Subcutaneous abdominal adipose tissue (tissue), 5 donors: ENCODE results near the gene WDR74.

Experiments
- H3K27ac ChIP-seq: one replicate; pipeline ENCODE4 v1.7.0; 2013; ENCODE audit warnings: low read depth, mild to moderate bottlenecking, inconsistent platforms, low read length, moderate library complexity
- H3K27me3 ChIP-seq, 5 donors: one replicate each; pipeline ENCODE4 v1.7.0; 2013; ENCODE audit warnings: low read length in 5 of 5, inconsistent platforms in 1 of 5; ENCODE audit not compliant: control insufficient read depth in 5 of 5, insufficient read depth in 4 of 5
- H3K36me3 ChIP-seq, 5 donors: one replicate each; pipeline ENCODE4 v1.7.0; 2013; ENCODE audit warnings: low read length in 5 of 5; ENCODE audit not compliant: control insufficient read depth in 5 of 5, insufficient read depth in 5 of 5
- H3K4me1 ChIP-seq, 5 donors: one replicate each; pipeline ENCODE4 v1.7.0; 2013; ENCODE audit warnings: low read length in 5 of 5, mild to moderate bottlenecking in 3 of 5, moderate library complexity in 1 of 5; ENCODE audit not compliant: control insufficient read depth in 5 of 5, insufficient read depth in 5 of 5
- H3K4me3 ChIP-seq, 5 donors: one replicate each; pipeline ENCODE4 v1.7.0; 2013; ENCODE audit warnings: low read length in 5 of 5, low read depth in 1 of 5
- H3K9ac ChIP-seq, 5 donors: one replicate each; pipeline ENCODE4 v1.7.0; 2013; ENCODE audit warnings: low read length in 5 of 5, mild to moderate bottlenecking in 4 of 5, moderate library complexity in 3 of 5
- H3K9me3 ChIP-seq, 5 donors: one replicate each; pipeline ENCODE4 v1.7.0; 2013; ENCODE audit warnings: low read length in 5 of 5; ENCODE audit not compliant: control insufficient read depth in 5 of 5
- donor health status: healthy.
- donor health status: healthy.
- donor health status: healthy.
- donor health status: healthy.
- donor health status: healthy.

The WDR74 gene

DNA sequence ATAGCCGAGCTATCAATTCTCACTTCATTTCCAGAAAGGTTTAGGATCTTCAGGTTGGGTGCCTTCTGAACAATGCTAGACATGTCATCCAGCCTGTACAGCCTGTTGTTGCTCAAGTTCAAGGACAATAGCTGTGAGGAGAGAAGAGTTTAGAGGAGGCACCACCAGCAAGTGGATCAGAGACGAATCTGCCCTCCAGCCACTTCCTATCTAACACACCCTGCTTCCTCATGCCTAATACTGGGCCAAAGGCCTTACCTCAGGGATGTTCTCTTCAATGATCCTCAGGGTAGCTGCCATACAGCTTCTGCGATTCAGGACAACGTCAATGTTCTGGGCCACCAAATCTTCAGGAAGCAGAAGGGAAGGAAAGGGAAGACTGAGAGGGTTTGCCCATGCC is 38.3 kb downstream of the WDR74 start:
- Histone ChIP-seq H3K27ac (no peak overlapping the region), H3K9me3 (no peaks in the 10 kb centered on the region), H3K27me3 (no peaks in the 10 kb centered on the region), H3K4me1 (peaks cover 3 to 23% (median 22%) of the 10 kb centered on the region in 5 donors), H3K4me3 (no peak overlapping the region), H3K36me3 (peaks cover 6 to 75% (median 68%) of the 10 kb centered on the region in 5 donors), H3K9ac (no peak overlapping the region)

DNA sequence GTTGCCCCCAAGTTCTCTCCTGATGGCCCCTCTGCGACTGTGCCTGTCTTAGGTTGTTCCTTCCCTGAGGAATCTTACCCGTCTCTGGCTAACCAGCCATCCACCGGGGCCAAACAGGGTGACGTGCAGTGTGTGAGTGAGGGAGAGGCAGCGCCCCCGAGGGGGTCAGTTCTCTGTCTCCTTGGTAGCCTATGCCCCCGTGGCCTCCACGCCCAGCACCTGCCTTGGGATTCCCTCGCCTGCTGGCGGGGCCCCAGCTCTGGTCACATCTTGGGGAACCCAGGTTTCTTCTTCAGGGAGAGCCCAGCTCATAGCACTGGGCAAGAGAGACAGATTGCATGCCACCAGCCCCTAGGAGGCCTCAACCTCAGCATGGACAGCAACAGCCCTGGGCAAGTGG is 39.9 kb downstream of the WDR74 start:
- Histone ChIP-seq H3K4me1 (peaks cover 3 to 13% (median 12%) of the 10 kb centered on the region in 5 donors), H3K9me3 (no peaks in the 10 kb centered on the region), H3K36me3 (peaks cover 11 to 91% (median 83%) of the 10 kb centered on the region in 5 donors), H3K9ac (no peak overlapping the region), H3K27ac (no peak overlapping the region), H3K27me3 (no peaks in the 10 kb centered on the region), H3K4me3 (no peak overlapping the region)

DNA sequence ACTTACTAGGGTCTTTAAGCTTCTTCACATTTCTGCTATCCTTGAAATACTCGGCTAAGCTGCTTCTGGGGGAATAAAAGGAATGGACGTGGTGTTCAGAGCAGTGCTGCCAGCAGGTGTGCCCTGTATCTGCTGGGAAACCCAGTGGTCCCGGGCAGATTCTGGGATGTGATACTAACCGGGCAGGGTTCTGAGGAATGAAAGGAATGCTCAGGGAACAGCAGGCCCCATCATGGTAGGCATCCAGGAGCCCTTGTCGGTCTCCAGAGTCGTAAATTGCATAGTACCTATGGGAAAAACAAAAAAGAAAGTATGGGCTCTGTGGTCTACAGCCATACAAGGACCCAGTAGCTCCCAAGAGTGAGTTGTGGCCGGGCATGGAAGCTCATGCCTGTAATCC is 43.1 kb downstream of the WDR74 start:
- H3K27me3 ChIP-seq = no peaks in the 10 kb centered on the region
- H3K36me3 ChIP-seq = peaks cover 12 to 89% (median 79%) of the 10 kb centered on the region in 5 donors
- H3K4me1 ChIP-seq = peaks cover 3 to 13% (median 11%) of the 10 kb centered on the region in 5 donors
- no peaks in the 10 kb centered on the region for H3K9me3 ChIP-seq
- no peak overlapping the region for H3K4me3 ChIP-seq
- no peak overlapping the region for H3K9ac ChIP-seq
- H3K27ac ChIP-seq = no peak overlapping the region

DNA sequence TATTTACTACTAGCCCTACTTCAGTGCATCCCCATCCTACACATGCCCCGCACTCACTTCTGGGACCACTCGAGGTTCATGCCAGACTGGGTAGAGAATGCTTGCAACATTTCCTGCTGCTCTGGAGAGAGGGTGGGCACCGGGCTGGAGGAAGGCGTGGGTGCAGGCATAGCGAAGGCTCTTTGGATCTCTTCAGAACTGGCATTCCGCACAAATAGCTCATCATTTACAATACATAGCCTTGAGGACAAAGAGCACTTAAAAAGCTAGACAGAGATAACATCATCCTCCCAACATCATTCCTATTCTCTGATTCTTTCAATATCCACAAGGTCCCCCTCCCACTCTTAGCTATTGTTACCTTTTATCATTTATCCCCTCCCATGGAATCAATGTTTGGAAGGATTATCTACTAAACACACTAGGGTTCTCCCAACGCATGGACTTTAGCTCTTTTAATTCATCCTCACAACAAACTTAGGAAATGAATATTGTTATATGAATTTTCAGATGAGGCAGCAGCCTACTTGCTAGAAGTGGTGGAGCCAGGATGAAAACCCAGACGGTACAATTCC is 45.1 kb downstream of the WDR74 start:
- no peak overlapping the region for H3K27ac ChIP-seq
- no peak overlapping the region for H3K9ac ChIP-seq
- peaks cover 6 to 30% (median 22%) of the 10 kb centered on the region in 5 donors for H3K4me1 ChIP-seq
- no peak overlapping the region for H3K4me3 ChIP-seq
- no peaks in the 10 kb centered on the region for H3K9me3 ChIP-seq
- no peaks in the 10 kb centered on the region for H3K27me3 ChIP-seq
- H3K36me3 ChIP-seq = peaks cover 10 to 81% (median 61%) of the 10 kb centered on the region in 5 donors

DNA sequence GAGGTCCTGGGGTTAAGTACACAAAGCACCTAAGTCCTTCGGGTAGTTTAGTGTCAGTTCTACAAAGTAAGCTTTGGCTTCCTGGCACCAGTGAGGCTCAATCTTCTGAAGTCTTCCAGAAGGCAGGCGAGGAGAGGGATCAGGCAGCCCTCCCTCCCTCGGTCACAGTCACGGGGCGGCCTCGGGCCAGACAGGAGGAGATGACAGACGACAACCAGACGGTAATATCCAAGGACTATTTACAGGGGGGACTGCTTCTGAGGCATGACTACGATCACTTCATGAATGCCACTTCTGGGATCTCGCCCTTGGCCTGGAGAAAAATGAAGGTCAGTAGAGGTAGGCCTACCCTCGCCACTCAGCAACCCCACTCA is 47.2 kb downstream of the WDR74 start:
- no peaks in the 10 kb centered on the region for H3K9me3 ChIP-seq
- H3K27ac ChIP-seq = peak overlapping the region; percentile 81
- peaks cover 11 to 47% (median 38%) of the 10 kb centered on the region in 5 donors for H3K4me1 ChIP-seq
- H3K4me3 ChIP-seq = peak overlapping the region; percentile 26 to 96 (median 94)
- peak overlapping the region in 4 of 5 donors; percentile 10 to 81 (median 60) for H3K9ac ChIP-seq
- no peaks in the 10 kb centered on the region for H3K27me3 ChIP-seq
- H3K36me3 ChIP-seq = peaks cover 7 to 66% (median 45%) of the 10 kb centered on the region in 5 donors

DNA sequence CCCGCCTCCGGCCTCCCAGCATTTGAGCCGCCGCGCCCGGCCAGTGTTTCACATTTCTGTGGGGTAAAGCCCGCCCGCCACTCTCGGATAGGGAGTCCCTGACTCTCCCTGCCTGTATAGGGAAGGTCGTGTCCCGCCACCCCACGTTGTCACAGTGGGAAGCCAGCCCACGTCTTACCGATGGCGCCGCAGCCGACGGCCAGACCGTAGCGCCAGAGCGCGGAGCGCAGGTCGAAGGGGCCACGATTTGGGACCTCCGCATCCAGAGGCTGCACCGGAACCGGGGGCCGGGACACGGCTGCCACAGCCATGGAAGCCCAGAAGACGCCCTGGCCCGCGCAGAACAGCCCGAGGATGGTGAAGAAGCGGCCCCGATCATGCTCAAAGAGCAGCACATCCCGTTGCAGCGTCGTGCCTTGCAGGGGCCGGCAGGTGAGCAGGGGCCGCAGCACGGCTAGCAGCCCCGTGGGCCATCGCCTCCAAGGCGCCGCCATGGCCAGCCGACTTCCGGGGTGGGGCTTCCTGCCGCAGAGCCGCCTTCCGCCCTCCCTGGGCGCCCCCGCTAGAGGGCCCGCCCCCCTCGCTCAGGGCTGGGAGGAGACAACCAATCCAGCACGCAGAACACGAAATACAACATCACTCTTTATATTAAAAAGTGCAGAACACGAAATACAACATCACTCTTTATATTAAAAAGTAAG is 47.7 kb downstream of the WDR74 start, which contains the start of gene TMEM223:
Gene TMEM223 (minus strand): TSS at position 506 of the 701 bp plus-strand sequence. CDS start 12 bp downstream, at position 494.
- H3K9me3 ChIP-seq = no peaks in the 10 kb centered on the region
- peak within 1 kb of the TSS; percentile 10 to 83 (median 81) for H3K9ac ChIP-seq
- H3K4me1 ChIP-seq = peaks cover 11 to 47% (median 38%) of the 10 kb centered on the region in 5 donors
- H3K36me3 ChIP-seq = peaks cover 7 to 60% (median 42%) of the 10 kb centered on the region in 5 donors
- H3K27me3 ChIP-seq = no peaks in the 10 kb centered on the region
- H3K4me3 ChIP-seq = peak within 1 kb of the TSS; percentile 60 to 96 (median 94)
- peak within 1 kb of the TSS; percentile 81 for H3K27ac ChIP-seq

DNA sequence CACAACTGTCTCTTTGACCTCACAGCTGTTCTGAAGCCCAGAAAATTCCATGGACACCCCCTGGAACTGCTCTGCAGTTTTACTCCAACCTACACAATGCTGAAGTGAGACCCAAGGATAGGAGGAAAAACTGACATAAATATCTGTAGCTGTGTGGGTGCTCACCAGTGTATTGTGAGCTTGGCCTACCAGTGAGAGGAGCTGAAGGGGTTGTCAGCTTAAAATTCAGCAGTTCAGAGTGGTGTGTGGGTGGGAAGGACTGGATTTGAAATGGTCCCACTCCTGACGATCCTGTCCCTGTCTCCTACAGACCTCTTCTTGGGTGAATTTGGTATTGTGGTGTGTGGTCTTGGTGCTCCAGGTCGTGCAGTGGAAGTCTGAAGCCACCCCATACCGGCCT is 49.8 kb downstream of the WDR74 start:
- H3K9ac ChIP-seq = peak overlapping the region in 1 of 5 donors; percentile 26
- peaks cover 16 to 56% (median 46%) of the 10 kb centered on the region in 5 donors for H3K4me1 ChIP-seq
- no peaks in the 10 kb centered on the region for H3K27me3 ChIP-seq
- H3K27ac ChIP-seq = no peak overlapping the region
- no peak overlapping the region for H3K4me3 ChIP-seq
- no peaks in the 10 kb centered on the region for H3K9me3 ChIP-seq
- peaks cover 4 to 39% (median 23%) of the 10 kb centered on the region in 5 donors for H3K36me3 ChIP-seq

DNA sequence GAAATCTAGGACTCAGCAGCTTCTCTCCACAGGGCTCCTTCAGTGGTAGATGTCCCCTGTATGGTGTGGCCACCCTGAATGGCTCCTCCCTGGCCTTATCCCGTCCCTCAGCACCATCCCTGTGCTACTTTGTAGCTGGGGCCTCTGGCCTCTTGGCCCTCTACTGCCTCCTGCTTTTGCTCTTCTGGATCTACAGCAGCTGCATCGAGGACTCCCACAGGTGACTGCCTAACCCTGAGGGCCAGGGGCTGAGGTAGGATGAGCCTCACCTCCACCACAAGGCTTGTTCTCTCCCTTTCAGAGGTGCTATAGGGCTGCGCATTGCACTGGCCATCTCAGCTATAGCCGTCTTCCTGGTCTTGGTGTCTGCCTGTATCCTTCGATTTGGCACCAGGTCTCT is 50.4 kb downstream of the WDR74 start:
- no peak overlapping the region for H3K27ac ChIP-seq
- H3K9me3 ChIP-seq = no peaks in the 10 kb centered on the region
- H3K4me3 ChIP-seq = peak overlapping the region in 1 of 5 donors; percentile 16
- no peaks in the 10 kb centered on the region for H3K27me3 ChIP-seq
- peaks cover 0 to 34% (median 18%) of the 10 kb centered on the region in 5 donors for H3K36me3 ChIP-seq
- H3K9ac ChIP-seq = no peak overlapping the region
- peaks cover 16 to 56% (median 46%) of the 10 kb centered on the region in 5 donors for H3K4me1 ChIP-seq

DNA sequence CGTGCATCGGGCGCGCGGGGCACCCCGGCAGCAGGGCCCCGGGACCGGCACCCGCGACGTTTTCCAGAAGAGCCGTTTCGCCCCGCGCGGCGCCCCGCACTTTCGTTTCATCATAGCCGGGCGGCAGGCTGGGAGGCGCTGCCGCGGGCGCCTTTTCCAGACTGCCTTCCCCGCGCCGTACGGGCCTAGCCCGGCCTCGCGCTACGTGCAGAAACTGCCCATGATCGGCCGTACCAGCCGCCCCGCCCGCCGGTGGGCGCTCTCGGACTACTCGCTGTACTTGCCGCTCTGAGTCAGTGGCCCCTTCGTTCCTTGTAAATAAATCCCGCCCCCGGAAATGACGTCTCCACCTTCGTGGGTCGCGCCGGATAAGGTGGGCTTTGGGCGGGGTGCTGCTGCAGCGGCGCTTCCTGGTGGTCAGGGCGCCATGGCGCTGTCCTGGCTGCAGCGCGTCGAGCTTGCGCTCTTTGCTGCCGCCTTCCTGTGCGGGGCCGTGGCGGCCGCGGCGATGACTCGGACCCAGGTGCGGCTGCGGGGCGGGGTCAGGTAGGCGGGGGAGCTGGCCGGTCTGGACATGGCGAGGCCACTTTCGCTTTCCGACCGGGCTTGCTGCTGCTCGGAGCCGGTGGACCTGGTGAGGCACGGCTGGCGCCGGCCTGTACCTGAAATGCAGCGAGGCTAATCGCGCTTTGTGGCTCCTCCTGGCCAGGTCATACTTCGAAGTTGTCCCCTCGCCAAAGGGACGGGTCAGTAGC is 52.2 kb downstream of the WDR74 start, which contains the start of gene TMEM179B:
Gene TMEM179B (plus strand): TSS at position 398 of the 755 bp plus-strand sequence. CDS start 30 bp downstream, at position 428.
- Histone ChIP-seq H3K27me3 (no peaks in the 10 kb centered on the region), H3K36me3 (peaks cover 0 to 26% (median 21%) of the 10 kb centered on the region in 5 donors), H3K4me1 (peaks cover 14 to 51% (median 43%) of the 10 kb centered on the region in 5 donors), H3K27ac (peak within 1 kb of the TSS; percentile 90), H3K9me3 (no peaks in the 10 kb centered on the region), H3K9ac (peak within 1 kb of the TSS; percentile 66 to 90 (median 85)), H3K4me3 (peak within 1 kb of the TSS; percentile 77 to 99 (median 98))
